DND-41 (cell line): ENCODE data around the gene PMS2.
A peak's percentile ranks its signal among the peaks of the same experiment; 100 is the strongest.
"Not testable (repeated sequence)": the region's sequence is repeated elsewhere in the genome, so short reads cannot be mapped to it uniquely, and the experiment has no call there.

Experiments
- ATAC-seq: fragments of 200-7000 bp; cut with Tn5 transposase; 3 replicates; pipeline ENCODE4 v1.9.1; 2021; ENCODE audit warnings: low read depth; ENCODE audit not compliant: insufficient read depth
- DNase-seq: peaks from one replicate; pipeline ENCODE4 v3.0.0-alpha.2; 2020
- H2AFZ ChIP-seq: 2 replicates; pipeline ENCODE4 v1.6.0; 2012; ENCODE audit warnings: low read depth, low read length
- H3K27ac ChIP-seq: 2 replicates; pipeline ENCODE4 v1.5.1; 2012; ENCODE audit warnings: low read length, inconsistent platforms
- H3K27me3 ChIP-seq: fragments of 200-600 bp; sonication (generic); 2 replicates; pipeline ENCODE4 v1.6.0; 2012; ENCODE audit warnings: low read length, mild to moderate bottlenecking, inconsistent platforms; ENCODE audit not compliant: insufficient read depth, poor library complexity
- H3K36me3 ChIP-seq: 2 replicates; pipeline ENCODE4 v1.5.1; 2012; ENCODE audit warnings: low read length, inconsistent platforms; ENCODE audit not compliant: insufficient read depth
- H3K4me1 ChIP-seq: 2 replicates; pipeline ENCODE4 v1.5.1; 2012; ENCODE audit warnings: mild to moderate bottlenecking, low read length; ENCODE audit not compliant: insufficient read depth
- H3K4me2 ChIP-seq: 2 replicates; pipeline ENCODE4 v1.6.0; 2012; ENCODE audit warnings: mild to moderate bottlenecking, moderate library complexity, low read length, inconsistent platforms; ENCODE audit not compliant: insufficient read depth
- H3K4me3 ChIP-seq, 2 experiments: fragments of 200-600 bp in 1 of 2; shearing (Covaris generic) in 1 of 2; 2 replicates each; pipeline ENCODE4 v1.5.1; 2012 to 2016; ENCODE audit warnings: inconsistent platforms in 2 of 2, low read length in 2 of 2, mild to moderate bottlenecking in 2 of 2, low read depth in 1 of 2, moderate library complexity in 1 of 2
- H3K79me2 ChIP-seq: 2 replicates; pipeline ENCODE4 v1.6.0; 2012; ENCODE audit warnings: low read length, inconsistent platforms; ENCODE audit not compliant: insufficient read depth
- H3K9ac ChIP-seq: 2 replicates; pipeline ENCODE4 v1.6.0; 2012; ENCODE audit warnings: low read depth, mild to moderate bottlenecking, inconsistent platforms, low read length, moderate library complexity
- H3K9me3 ChIP-seq: 2 replicates; pipeline ENCODE4 v1.5.1; 2012; ENCODE audit warnings: low read length, moderate library complexity, mild to moderate bottlenecking, inconsistent platforms; ENCODE audit not compliant: insufficient read depth, severe bottlenecking
- H4K20me1 ChIP-seq: 2 replicates; pipeline ENCODE4 v1.6.0; 2012; ENCODE audit warnings: low read length; ENCODE audit not compliant: insufficient read depth

Gene PMS2

DNA sequence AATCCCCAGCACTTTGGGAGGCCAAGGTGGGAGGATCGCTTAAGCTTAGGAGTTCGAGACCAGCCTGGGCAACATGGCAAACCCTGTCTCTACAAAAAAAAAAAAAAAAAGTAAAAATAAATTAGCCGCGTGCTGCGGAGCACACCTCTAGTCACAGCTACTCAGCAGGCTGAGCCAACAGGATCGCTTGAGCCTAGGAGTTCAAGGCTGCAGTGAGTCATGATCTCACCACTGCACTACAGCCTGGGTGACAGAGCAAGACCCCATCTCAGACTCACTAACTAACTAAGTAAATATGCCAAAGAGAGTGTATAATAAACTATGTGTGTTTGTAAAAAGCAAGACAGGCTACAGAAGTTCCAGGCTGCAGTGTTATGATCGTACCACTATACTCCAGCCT, 45.0 kb downstream of the PMS2 start:
- H3K4me2 ChIP-seq, ATAC-seq, H4K20me1 ChIP-seq, DNase-seq, H3K4me1 ChIP-seq, H3K27me3 ChIP-seq, H3K79me2 ChIP-seq, H3K36me3 ChIP-seq, H3K9ac ChIP-seq, H2AFZ ChIP-seq, H3K9me3 ChIP-seq, H3K27ac ChIP-seq, H3K4me3 ChIP-seq: not testable (repeated sequence)

DNA sequence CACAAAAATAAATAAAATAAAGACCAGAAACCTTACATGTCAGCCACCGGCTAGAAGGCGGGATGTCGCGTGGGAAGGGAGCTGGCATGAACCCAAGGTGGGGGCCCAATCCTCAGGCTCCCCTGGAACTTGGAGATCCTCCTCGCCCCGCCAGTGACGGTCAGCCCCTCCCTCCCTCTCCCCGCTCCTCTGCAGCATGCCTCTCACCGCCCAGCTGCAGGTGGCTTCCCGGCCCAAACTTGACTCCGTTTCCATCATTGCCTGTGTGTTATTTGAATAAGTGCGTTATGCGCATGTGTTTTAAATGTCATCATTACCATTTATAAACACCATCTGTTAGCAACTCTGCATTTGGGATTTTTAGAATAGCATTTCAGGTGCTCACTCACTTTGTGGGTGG, 45.6 kb downstream of the PMS2 start:
- H4K20me1 ChIP-seq, H3K27me3 ChIP-seq, H2AFZ ChIP-seq, ATAC-seq, H3K4me3 ChIP-seq, H3K4me2 ChIP-seq, H3K27ac ChIP-seq, H3K79me2 ChIP-seq, H3K9ac ChIP-seq, H3K9me3 ChIP-seq, H3K36me3 ChIP-seq, H3K4me1 ChIP-seq, DNase-seq: not testable (repeated sequence)

DNA sequence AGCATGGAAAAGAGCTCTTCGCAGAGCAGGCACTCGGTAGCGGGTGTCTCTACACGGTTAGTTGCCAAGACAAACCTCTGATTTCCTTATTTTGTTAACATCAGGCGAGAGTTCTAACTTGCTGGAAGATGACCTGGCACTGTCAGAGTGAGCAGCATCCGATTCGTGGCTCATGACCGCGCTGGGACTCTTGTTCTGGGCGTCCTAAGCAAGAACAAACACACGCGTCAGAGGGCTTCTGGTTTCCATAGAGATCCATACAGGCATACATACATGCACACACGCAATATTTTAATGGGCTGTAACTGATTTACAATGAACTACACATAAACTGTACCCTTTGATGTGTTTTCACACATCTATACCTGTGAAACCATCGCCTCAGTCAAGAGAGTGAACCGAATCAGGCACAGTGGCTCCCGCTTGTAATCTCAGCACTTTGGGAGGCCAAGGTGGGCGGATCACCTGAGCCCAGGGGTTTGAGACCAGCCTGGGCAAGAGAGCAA, 73.9 kb downstream of the PMS2 start:
- not testable (repeated sequence) for H3K4me2 ChIP-seq, DNase-seq, H3K27me3 ChIP-seq, H3K27ac ChIP-seq, H2AFZ ChIP-seq, H3K9ac ChIP-seq, H3K4me1 ChIP-seq, H4K20me1 ChIP-seq, ATAC-seq, H3K79me2 ChIP-seq, H3K4me3 ChIP-seq, H3K36me3 ChIP-seq, H3K9me3 ChIP-seq

DNA sequence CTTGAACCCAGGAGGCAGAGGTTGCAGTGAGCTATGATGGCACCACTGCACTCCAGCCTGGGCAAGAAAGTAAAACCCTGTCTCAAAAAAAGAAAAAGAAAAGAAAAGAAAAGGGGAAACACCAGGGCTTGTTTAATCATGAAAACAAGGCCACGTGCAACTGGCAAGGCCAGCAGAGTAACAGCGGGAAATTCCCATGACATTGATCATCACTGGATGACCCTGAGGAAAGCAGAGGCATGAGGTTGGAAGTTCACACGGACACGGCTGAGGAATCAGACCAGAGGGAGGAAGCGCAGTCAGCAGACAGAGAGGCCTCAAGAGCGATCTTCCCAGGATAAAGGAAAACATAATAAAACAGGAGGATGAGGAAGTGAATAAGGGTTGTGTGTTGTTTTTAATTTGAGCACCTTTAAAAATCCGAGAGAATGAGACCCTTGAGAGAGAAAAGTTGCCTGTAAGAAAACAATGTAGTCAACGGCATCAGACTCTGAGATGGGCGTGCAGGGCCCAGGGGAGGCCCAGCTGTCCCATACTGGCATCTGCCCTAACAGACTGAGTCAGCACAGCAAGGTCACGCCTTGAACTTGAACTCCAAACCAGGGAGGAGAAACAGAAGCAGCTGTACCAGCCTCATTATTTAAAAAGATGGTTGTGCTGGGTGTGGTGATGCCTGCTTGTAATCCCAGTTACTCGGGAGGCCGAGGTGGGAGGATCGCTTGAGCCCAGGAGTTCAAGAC, 76.8 kb downstream of the PMS2 start:
- not testable (repeated sequence) for H3K27me3 ChIP-seq, H4K20me1 ChIP-seq, H3K9ac ChIP-seq, H3K36me3 ChIP-seq, H3K4me1 ChIP-seq, H3K79me2 ChIP-seq, DNase-seq, H3K4me2 ChIP-seq, H3K9me3 ChIP-seq, H2AFZ ChIP-seq, H3K27ac ChIP-seq, H3K4me3 ChIP-seq
- ATAC-seq: peak; percentile 42; the same call in 2 of the 3 replicates

DNA sequence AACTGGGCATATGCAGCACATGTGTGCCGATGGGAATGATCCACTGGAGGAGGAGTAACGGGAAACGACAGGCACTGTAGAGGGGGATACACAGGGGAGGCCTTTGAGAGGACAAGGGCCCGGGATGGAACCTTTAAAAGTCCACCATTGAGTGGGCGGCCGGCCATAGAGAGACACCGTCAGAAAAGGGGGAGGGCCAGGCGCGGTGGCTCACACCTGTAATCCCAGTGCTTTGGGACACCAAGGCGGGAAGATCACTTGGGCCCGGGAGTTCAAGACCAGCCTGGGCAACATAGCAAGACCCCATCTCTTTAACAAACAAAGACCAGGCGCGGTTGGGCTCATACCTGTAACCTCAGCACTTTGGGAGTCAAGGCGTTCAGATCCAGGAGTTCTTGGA, 77.6 kb downstream of the PMS2 start:
- not testable (repeated sequence) for H3K4me2 ChIP-seq, H3K36me3 ChIP-seq, H3K4me1 ChIP-seq, H3K27ac ChIP-seq, H3K4me3 ChIP-seq, H3K9ac ChIP-seq, DNase-seq, H4K20me1 ChIP-seq, H3K27me3 ChIP-seq, H3K79me2 ChIP-seq, H2AFZ ChIP-seq, ATAC-seq, H3K9me3 ChIP-seq

DNA sequence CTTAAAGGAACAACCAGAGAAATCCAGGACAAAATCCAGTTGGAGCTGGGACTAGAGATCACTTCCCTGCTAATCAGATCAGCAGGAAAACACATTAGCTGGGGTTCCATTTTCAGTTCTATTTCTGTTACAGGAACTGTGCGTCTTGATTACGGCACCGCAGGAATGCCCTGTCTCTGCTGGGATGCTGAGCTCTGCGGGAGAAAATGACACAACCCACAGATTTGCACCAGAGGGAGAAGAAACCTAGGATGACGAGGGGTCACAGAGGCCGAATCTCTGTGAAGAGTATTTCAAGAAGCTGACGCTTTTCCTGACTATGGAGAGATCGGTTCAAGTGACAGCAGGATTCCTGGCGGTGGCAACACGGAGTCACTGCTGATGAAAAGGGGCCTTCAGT, 78.6 kb downstream of the PMS2 start:
- not testable (repeated sequence) for H4K20me1 ChIP-seq, H3K9me3 ChIP-seq, H3K4me1 ChIP-seq, H3K9ac ChIP-seq, H3K27ac ChIP-seq, H3K36me3 ChIP-seq, DNase-seq, H3K4me2 ChIP-seq, H2AFZ ChIP-seq, H3K79me2 ChIP-seq, H3K4me3 ChIP-seq, H3K27me3 ChIP-seq, ATAC-seq

DNA sequence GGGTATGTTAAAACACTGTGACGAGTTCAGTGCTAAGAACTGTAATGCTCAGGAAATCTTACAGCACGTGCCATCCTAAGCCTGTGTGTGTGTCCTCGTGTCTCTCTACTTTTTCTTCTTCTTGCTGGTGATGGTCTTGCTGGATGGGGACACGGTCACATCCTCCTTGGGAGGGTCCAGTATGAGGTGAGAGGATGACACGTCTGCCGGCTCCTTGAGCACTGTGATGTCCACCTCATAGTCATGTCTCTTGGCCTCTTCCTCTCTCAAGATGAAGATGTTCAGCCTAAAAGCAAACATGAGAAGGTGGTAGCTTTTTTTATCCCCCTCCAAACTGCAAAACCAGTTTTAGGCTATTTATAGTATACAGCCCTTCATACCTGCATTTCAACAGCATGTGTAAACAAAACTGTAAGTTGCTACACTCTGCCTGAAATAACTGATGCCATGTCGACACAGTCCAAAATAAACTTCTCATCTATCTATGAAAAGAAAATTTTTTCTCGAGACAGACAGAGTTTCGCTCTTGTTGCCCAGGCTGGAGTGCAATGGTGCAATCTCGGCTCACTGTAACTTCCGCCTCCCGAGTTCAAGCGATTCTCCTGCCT, 82.5 kb downstream of the PMS2 start:
- H4K20me1 ChIP-seq, H3K4me3 ChIP-seq, ATAC-seq, H3K9ac ChIP-seq, H3K79me2 ChIP-seq, H3K4me1 ChIP-seq, H3K27ac ChIP-seq, H2AFZ ChIP-seq, H3K9me3 ChIP-seq, H3K36me3 ChIP-seq, H3K27me3 ChIP-seq, H3K4me2 ChIP-seq, DNase-seq: not testable (repeated sequence)

DNA sequence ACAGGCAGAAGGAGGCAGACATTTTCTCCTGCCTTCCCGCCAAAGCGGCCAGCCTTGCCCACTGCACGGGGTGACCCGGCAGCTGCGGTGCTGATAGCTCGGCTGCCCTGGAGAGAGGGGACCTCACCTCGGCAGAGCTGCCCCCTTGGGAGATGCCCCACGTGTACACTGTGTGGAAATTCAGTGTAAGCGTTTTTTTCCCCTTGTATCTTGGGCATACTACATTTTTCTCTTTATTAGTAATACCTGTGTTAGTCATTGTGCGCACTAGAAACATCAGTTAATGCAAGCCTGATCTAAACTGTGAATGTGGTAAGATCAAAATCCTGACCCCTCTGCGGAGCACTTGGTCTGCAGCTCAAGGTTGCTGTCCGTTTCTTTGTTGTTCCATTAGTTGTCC, 84.2 kb downstream of the PMS2 start:
- not testable (repeated sequence) for ATAC-seq, H3K36me3 ChIP-seq, H3K9ac ChIP-seq, H3K27me3 ChIP-seq, H3K4me1 ChIP-seq, DNase-seq, H3K4me2 ChIP-seq, H3K27ac ChIP-seq, H3K9me3 ChIP-seq, H4K20me1 ChIP-seq, H3K4me3 ChIP-seq, H3K79me2 ChIP-seq, H2AFZ ChIP-seq
